ENCODE measurements around the gene TMEM81. TPM values are rescaled to one million over a fixed set of nuclear protein-coding genes. Genes with fewer than 3 reads are reported as not detected.

Gene TMEM81, protein sequence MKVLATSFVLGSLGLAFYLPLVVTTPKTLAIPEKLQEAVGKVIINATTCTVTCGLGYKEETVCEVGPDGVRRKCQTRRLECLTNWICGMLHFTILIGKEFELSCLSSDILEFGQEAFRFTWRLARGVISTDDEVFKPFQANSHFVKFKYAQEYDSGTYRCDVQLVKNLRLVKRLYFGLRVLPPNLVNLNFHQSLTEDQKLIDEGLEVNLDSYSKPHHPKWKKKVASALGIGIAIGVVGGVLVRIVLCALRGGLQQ
- 1.2 TPM in 2 replicates for total RNA-seq

DNA sequence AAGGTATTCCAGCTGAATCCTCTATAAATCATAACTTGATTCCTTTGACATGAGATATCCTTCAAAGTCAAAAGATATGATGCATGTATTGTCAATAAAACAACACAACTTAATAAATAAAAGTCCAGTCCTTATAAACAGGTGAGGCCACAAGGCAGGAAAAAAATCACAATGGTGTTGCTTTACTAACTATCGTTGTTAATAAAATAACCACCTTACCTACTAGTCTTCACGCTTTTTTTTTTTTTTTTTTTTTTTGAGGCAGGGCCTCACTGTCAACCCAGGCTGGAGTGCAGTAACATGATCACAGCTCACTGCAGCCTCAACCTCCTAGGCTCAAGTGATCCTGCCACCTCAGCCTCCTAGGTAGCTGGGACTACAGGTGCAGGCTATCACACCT lies at the start of gene TMEM81:
Gene TMEM81 (minus strand): TSS at position 101 of the 400 bp plus-strand sequence. CDS start 140 bp downstream, outside the sequence.
- DNase-seq: no peak

DNA sequence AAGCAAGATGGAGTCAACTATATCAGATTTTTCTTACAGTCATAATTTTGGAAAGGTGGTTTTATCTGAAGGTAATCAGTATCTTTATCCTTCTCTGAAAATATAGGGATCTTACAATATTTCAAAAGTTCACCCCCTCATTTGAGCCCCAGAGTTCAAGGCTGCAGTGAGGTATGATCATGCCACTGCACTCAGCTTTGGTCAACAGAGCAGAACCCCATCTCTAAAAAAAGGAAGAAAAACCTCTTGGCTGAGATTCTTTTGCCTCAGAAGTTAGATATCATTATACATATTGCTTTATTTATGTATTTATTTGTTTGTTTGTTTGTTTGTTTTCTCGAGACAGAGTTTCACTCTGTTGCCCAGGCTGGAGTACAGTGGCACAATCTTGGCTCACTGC lies 49.0 kb upstream of the TMEM81 start:
- no peak for DNase-seq

DNA sequence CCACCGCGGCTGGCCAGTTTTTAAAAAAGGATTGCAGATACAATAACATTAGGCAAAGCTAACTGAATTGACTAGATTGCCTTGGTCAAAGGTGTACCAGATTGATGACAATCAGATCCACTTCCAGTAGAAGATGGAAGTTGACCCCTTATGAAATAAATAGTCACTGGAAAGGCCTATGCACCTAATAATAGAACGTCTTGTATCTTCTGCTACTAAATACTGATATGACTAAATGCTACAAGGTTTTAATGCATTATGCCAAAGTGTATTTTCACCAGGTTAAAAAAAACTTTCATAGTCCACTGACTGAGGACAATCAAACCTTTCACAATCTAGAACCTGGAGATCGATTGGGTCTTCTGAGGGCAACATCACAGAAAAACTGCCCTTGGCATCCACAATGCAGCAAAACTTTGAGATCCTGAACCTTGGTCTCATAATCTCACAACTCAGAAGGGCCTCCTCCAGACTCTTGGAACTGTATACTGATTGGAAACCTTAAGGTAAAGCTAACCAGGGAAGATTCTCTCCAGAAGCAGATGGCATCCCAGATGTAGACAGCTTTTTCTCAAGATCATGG lies 45.3 kb upstream of the TMEM81 start:
- DNase-seq: no peak

DNA sequence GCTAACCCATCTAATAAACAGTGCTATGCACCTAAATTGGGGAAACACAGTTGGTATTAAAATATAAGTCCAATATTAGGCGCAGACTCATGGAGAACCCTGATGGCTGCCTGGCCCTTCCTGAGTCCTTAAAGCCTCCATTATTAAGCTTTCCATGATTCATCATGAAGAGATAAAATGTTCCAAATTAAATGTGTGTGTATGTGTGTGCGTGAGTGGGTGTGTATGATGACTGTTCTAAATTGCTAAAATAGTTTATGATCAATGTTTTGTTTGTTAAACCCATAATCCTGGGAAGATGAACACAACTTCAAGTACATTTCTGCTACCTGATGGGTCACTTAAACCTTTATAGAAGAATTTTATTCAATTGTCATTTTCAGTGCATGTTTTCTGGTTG lies 43.8 kb upstream of the TMEM81 start:
- DNase-seq: no peak

DNA sequence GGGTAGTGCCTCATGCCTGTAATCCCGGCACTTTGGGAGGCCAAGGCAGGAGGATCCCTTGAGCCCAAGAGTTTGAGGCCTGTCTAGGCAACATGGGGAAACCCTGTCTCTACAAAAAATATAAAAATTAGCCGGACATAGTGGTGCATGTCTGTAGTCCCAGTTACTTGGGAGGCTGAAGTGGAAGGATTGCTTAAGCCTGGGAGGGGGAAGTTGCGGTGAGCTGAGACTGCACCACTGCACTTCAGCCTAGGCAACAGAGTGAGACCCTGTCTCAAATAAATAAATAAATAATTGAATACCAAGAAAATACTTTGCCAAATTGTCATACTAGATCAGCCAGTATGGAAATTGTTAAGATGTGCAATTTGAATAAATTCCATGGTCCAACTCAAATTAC lies 43.4 kb upstream of the TMEM81 start:
- no peak for DNase-seq

DNA sequence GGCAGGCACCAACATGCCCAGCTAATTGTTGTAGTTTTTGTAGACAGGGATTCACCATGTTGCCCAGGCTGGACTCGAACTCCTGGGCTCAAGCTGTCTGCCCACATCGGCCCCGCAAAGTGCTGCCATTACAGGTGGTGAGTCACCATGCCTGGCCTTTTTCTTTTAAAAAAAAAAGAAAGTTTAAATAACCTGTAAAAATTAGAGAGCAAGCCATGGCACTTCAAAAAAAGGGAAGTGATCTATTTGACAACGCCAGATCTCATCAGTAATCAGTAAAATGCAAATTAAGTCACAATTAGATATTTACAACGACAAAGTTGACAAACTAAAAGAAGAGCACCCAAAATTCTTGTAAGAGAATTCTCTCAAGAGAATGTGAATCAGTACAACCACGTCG lies 40.5 kb upstream of the TMEM81 start:
- DNase-seq: no peak

DNA sequence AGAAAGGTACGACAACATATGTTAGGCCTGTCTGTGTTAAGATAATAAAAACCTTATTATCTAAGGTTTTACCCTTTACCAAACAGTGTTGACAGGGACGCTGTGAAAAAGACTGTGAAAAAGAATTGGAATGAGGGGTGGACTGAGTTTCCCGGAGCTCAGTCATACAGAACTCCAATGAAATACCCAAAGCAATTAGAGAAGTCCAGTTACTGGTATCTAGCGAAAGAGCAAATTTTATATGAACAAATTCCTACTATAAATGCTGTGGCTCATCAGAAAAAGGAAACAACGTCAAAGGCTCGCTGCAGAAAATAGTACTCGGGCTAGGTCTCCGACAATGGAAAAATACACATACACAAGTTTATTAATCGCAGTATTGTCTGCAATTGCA lies 38.2 kb upstream of the TMEM81 start:
- no peak for DNase-seq

DNA sequence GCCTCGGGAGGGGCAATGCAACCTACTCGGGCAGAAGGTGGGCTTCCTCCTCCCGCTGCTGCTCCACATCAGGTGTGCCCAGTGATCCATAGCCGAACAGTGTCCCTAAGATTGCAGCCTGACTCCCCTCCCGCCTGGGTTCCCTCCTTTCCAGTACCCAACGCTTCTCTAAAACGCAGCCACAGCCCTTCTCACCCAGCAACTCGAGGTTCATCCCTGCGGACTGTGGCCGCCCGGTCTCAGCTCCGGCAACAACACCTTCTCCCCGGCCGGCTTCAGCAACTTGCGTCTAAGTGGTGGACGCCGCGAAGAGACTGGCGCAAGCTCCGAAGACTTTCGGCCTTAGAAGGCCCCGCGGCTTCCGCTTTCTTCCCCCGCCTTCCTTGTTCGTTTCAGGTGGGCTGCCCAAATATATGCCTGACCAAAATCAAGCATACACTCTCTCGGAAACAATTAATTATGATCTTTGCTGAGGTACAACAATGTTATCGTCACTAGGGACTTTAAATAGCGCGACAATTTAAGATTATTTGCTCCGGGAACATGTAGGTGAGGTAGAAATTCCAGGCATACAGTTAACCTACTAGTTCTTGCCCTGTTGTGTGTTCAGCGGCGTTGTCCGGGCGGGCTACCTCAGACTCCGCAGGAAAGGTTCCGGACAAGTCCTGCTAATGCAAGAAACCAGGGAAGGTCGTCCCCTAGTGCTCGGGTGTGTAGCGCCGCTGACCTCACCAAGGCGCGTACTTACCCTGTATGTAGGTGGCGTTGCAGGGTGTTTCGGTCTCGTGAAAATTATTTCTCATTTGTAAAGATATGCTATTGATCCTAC lies 37.6 kb upstream of the TMEM81 start, which contains the start of gene RBBP5:
Gene RBBP5 (minus strand): TSS at position 319 of the 829 bp plus-strand sequence. CDS start 105 bp downstream, at position 214.
- peak; percentile 99 for DNase-seq

DNA sequence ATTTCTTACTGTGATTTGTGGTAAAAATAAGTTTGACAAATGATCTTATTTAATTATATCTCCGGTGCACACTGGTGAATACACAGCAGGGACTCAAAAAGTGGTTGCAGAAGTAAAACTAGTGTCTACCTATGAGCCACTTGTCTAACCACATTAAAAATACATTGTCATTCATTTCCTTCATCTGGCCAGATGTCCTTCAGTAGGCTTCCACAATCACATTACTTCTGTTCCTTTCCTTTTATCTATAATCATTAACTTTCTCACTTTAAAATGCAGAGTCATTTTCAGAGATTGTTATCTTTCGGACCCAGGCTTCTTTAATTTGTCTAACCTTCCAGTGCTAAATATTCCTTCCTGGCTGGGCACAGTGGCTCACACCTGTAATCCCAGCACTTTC lies 34.5 kb upstream of the TMEM81 start:
- no peak for DNase-seq

DNA sequence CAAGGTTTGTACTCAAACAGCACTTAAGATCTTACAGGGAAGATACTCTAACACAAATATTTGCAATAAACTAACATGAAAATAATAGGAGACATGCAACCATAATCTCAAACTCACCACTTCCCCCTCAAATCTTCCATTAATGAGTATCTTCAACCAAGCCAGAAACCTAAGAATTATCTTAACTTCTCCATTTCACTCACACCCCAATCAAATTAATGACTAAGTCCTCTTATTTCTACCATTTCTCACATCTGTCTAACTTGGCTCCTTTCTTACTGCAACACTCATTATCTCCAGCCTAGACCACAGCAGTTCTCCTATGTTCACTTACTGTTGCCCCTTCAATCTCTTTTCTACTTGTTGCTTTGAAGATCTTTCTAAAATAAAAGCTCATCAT lies 27.1 kb upstream of the TMEM81 start:
- no peak for DNase-seq

DNA sequence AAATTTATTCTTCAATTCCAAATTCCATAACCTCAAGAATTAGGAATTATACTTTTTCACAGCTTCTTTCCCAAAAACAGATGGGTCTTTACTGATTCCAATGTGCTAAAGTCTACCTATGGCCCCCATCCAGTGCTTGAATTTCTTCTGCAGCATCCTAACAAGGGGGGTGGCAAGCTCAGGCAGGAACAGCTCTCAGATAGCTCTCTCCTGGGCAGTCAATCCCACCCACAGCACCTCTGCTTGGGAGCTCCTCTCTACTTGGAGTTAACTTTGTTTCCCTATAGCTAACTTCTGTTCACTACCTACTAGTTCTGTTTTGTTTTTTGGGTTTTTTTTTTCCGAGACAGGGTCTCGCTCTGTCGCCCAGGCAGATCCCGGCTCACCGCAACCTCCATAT lies 25.5 kb upstream of the TMEM81 start:
- DNase-seq: no peak

DNA sequence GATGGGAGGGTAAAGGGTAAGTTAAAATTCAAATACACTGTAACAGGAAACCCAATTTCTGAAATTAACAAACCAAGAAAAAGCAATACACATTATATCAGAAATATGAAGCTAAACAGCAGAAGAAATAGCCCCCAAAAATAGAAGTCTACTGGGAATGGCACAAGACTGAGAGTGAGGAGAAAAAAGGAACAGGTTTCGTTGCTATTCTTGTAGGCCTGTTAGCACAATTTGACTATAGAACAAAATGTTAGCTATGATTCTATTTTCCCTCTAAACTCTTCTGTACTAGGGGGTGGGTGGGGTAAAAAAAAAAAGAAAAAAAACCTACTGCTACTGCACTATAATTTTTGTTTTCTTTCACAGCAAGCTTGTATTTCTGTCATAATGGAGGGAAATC lies 25.0 kb upstream of the TMEM81 start:
- no peak for DNase-seq

DNA sequence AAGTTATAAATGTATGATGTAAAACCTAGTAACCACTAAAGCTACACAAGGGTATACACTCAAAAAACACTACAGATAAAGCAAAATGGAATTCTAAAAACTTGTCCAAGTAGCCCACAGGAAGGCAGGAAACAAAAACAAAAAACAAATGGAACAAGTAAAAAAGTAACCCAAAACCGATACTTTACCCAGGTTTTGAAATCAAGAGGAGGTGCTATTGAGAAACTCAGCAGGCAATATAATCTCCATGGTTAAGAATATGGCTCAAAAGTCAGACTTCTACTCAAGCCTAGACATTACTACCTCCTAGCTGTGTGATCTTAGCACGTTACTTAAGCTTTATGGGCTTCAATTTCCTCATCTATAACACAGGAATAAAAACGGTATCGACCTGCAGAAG lies 24.2 kb upstream of the TMEM81 start:
- DNase-seq: no peak

DNA sequence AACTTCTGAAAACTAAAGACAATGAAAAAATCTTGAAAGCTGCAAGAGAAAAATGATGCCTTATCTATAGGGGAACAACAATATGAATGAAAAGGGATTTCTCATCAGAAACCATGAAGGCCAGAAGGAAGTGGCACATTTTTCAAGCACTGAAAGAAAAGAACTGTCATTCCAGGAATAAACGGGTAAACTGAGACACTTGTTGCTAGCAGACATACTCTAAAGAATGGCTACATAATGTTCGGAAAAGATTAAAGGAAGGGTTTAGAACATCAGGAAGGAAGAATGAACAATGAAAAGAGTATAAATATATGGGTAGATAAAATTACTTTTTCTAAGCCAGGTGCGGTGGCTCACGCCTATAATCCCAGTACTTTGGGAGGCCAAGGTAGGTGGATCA lies 23.1 kb upstream of the TMEM81 start:
- DNase-seq: no peak

DNA sequence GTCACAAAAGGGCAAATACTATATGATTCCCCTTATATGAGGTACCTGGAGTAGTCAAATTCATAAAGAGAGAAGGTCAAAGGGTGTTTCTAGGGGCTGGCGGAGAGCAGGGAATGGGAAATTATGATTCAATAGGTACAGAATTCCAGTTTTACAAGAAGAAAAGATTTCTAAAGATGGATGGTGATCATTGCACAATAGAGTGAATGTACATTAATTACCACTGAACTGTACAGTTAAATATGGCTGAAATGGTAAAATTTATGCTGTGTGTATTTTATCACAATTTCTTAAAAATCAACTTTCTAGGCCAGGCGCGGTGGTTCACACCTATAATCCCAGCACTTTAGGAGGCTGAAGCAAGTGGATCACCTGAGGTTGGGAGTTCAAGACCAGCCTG lies 18.1 kb upstream of the TMEM81 start:
- no peak for DNase-seq

DNA sequence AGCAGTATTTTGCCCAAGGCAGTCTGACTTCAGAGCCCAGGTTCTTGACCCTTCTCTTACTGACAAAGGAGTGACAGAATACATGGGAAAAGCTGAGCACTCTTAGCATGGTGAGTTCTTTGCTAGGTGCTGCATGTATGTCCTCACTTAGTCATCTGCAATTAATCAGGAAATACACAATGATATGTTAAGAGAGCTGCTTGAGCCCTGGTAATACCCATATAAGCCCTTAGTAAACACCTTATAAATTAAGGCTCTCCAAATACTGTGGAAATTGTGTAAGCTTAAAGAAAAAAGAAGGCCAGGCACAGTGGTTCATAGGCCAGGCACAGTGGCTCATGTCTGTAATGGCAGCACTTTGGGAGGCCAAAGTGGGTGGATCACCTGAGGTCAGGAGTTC lies 14.0 kb upstream of the TMEM81 start:
- no peak for DNase-seq

DNA sequence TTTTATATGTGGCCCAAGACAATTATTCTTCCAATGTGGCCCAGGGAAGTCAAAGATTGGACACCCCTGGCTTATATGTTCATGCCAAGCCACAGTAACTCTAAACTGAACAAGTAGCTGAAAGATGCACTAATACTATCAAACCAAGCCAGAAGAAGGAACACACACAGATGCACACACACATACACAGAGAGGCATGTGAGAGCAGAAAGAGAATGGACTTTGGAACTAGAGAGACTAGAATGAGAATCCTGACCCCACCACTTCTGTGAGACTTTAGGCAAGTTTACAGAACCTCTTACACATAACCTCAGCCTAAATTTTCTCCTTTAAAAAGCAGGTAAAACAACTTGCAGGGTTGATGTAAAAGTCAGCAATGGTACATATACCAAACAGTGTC lies 11.2 kb upstream of the TMEM81 start:
- no peak for DNase-seq

DNA sequence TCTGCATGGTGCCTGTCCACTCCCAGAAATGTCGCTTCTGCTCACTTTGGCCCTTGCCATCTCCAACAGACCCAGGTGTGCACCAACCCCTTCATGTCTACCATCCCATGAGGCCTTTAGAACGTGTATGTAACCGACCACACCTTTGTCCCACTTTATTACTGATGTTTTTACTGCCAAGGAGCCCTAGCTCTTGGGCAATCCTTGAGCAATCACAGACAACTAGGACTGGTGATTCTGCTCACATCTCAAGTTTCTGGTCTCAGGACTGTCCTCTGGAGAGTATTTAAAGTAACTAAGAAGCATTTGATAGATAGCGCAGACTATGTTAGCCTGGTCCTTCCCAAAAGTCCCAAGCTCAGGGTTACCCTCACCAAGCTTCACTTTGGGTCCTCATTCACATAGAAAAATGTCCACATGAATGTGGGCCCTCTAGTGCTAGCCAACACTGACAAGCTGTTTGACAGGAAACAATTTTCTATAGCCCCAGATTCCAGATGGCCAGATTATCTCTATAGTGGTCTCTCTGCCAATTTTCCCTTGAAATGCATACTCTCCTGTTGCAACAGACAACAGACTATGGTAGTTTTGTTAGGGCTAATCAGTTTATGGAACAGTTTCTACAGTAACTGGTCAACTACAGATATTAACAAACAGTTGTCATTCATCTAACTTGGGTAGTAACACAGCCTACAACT lies 6.9 kb upstream of the TMEM81 start:
- no peak for DNase-seq

DNA sequence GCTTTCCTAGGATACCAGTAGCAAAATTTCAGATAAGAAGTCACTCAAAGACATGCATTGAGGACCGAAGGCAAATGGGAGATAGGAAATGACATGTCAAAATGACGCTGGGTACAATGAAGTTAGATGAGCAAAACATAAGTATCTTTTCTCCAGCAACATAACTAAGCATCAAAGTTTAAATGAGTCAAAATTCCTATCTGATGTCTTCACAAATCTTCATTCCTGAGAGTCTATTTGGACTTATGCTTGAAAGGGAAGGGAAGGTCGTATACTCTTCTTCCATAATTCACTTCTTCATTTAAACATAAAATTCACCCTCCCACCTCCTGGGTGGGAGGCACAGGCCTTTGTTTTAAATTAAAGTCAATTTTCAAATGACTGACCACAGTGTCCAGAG lies 4.1 kb upstream of the TMEM81 start:
- no peak for DNase-seq

DNA sequence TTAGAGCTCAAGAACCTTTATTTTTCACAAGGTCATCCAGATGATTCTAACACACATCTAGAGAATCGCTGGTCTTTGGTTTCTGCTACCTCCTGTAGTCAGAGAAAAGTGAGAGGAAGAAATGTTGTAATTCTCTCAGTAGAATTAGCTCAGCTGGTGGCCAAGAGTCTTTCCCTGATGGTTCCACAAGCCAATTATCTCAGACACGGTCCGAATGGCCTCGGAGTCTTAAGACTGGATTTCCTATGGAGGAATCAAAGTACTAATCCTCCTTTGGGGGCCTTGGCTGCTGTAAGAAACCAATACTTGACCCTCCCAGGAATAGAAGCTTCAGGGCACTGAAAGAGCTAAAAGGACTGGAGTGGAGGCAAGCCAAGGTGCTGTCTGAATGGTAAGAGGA lies 1.8 kb downstream of the TMEM81 start:
- DNase-seq: no peak

DNA sequence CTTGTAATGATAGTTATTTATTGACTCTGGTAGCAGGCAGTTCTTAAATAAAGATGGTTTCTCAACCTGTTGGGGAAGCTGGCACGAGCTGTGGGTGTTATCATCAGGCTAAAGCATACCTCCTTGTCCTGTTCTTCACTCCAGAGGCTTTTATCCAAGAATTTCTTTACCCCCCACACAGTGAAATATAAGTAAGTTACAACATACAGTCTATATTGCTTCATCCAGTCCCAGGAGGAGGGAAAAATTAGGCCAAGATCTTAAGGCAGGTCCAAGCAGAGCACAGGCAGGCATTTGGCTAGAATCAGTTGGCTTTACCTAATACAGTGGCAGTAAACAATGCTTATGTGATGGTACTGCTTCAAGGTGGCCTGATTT lies 6.3 kb downstream of the TMEM81 start:
- no peak for DNase-seq

DNA sequence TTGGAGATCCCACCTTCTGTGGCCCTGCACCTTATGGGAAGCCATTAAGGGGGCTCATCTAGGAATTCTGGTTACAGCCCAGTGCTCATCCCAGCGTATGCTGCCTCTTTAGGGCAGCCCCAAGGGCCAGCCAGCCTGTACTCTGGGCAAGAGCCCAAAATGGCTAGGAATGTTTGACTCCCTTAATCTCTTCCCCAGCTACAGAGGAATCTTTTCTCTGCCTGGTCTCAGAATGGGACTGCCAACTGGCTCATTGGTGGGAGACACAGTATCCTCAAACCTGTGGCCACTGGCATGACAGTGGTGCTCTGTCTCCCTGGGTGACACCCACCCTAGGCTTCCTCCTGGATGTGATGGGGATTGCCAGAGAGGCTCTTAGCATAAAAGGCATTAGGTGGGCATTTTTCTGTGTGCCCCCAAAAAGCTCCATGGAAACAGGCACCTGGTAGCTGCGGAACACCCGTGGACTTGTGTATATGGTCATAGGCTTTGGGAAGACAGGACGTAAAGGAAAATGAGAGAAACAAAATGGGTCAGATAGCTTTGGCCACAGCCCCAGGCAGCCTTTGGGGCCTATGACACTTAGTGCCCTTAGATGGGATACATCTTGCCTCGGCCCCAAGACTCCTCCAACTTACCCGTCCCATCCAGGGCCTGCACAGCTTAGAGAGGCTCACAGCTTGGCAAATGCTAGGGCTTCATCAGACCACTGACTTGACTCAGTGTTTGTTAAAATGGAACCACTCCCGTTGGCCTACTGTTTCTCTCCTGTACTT lies 6.9 kb downstream of the TMEM81 start:
- no peak for DNase-seq
